PFSK-1 (cell line): ENCODE data around the gene RRM2.

ENCODE experiments used
- FOXP2 ChIP-seq: optimal IDR thresholded peaks from 2 replicates; pipeline ENCODE3; 2011; ENCODE audit warnings: borderline replicate concordance, control low read depth, inconsistent platforms; ENCODE audit not compliant: insufficient read depth; ENCODE audit errors: extremely low read length, extremely low read depth
- POLR2AphosphoS5 ChIP-seq: IDR thresholded peaks from 2 replicates; pipeline ENCODE4 v1.6.1; 2012; ENCODE audit warnings: low read depth, mild to moderate bottlenecking, control low read depth, low read length, moderate library complexity
- REST ChIP-seq, 2 experiments: IDR thresholded peaks; 2 replicates each; pipeline versions ENCODE4 v1.6.1 to v1.8.0; 2011 to 2012; ENCODE audit warnings: low read depth in 2 of 2, low read length in 2 of 2, control low read depth in 1 of 2, inconsistent platforms in 1 of 2, mild to moderate bottlenecking in 1 of 2, moderate library complexity in 1 of 2; ENCODE audit not compliant: insufficient read depth in 1 of 2
- SIN3A ChIP-seq: IDR thresholded peaks from 2 replicates; pipeline ENCODE4 v1.6.1; 2012; ENCODE audit warnings: mild to moderate bottlenecking, low read length, moderate library complexity, borderline replicate concordance; ENCODE audit not compliant: insufficient read depth
- TAF1 ChIP-seq: IDR thresholded peaks from 2 replicates; pipeline ENCODE4 v1.6.1; 2012; ENCODE audit warnings: low read length, control low read depth, borderline replicate concordance; ENCODE audit not compliant: insufficient read depth

The RRM2 gene

GRCh38 chr2:10119601-10120157, 2.9 kb upstream of the RRM2 start:
- TF ChIP-seq SIN3A (no peak), POLR2AphosphoS5 (no peak), TAF1 (no peak), FOXP2 (no peak), REST (IDR thresholded peaks at IDR 0.05; ENCODE audit: insufficient read depth in 1 of 2, low read depth in 2 of 2, low read length in 2 of 2) (no peak)

DNA sequence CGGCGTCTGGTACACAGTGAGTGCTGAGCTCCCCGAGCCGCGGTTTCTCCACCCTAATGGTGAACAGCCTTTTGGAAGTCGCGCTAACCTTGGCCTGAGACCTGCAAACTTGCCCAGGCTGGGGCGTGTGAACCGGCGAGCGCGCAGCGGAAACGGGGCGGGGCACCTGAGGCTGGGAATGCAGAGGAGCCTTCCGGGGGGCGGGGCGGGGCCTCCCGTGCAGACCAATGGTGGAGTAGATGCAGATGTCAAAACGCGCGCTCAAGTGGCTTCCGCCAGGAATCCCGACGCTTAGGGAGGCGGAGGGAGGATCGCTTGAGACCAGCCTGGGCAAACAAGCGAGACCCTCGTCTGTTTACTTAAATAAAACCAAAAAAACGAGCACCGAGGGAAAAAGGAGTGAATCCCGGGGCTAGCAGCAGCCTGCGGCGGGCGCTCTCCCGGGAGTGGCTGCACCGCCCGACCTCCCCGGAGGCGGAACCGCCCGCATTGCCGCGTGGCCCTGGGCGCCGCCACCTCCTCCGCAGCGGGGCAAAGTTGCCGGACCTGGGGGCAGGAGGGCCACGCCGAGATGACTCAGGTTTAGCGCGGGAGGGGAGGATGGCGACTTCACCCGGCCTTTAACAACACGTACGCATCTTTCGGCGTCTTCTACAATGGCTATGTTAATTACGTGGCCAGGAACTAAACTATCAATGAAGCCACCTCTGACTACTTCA, 2.2 kb upstream of the RRM2 start:
- TF ChIP-seq REST (IDR thresholded peaks at IDR 0.05; ENCODE audit: insufficient read depth in 1 of 2, low read depth in 2 of 2, low read length in 2 of 2) (0 out of 4 replicates have a peak, but pooled peaks of 1 of the 2 experiments have one; percentile 31), FOXP2 (peak; percentile 77), TAF1 (no peak; the same call in 1 of the 2 replicates), SIN3A (peak; percentile 54; the same call in 1 of the 2 replicates), POLR2AphosphoS5 (peak; percentile 80)

DNA sequence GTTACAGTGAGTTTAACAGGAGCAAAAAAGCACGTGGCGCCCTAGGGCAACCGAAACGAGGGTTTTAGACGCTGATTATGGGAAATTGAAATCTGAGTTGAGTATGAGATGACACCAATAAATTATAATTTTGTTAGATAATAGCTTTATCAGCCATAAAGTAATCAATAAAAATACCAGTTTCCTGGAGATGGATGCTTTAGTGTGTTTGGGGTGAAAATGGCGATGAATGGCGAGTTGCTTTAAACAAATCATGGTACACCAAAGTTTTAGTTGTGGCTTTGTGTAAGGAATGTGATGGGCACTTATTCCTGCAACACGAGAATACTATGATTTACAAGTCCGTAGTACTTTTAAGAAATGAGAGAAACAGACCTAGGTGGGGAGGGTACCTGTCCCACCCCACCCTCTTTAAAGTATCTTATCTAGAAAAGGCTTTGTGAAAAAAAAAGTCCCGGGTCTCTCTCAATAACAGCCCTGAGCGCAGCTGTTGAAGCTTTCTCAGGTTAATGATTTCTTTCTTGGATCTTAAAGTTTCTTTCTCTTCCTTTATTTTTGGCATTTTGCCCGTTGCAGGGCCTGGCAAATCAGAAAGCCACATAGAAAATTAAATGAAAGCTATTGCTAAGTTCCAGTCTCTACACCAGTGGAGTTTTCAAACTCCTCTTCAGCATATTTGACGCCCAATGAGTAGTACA, 1.5 kb upstream of the RRM2 start:
- TF ChIP-seq SIN3A (no peak), POLR2AphosphoS5 (peak; percentile 29; the same call in 1 of the 2 replicates), FOXP2 (no peak)

DNA sequence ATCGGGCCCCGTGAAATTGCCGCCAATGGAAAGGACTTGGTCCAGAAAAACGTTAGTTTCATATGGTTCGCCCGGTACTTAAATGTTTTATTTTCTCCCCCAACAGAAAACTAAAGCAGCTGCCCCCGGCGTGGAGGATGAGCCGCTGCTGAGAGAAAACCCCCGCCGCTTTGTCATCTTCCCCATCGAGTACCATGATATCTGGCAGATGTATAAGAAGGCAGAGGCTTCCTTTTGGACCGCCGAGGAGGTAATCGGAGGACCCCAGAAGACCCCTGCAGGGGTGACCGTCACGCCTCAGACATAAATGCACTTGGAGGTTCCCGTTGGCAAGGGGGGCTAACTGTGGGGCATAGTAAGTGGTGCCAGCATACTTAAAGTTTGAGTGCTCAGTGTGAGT, 742 bp downstream of the RRM2 start:
- no peak for TF ChIP-seq POLR2AphosphoS5
- TF ChIP-seq REST (IDR thresholded peaks at IDR 0.05; ENCODE audit: insufficient read depth in 1 of 2, low read depth in 2 of 2, low read length in 2 of 2), result no peak
- TF ChIP-seq TAF1, result peak; percentile 3; the same call in 1 of the 2 replicates

- TF ChIP-seq FOXP2 (no peak), REST (IDR thresholded peaks at IDR 0.05; ENCODE audit: insufficient read depth in 1 of 2, low read depth in 2 of 2, low read length in 2 of 2) (no peak), SIN3A (no peak), TAF1 (no peak), POLR2AphosphoS5 (no peak)
These were observed 2.1 kb downstream of the RRM2 start for GRCh38 chr2:10124538-10125045.
